H9 (cell line): ENCODE results near the gene GRM3. TPM values are rescaled to one million over a fixed set of nuclear protein-coding genes. Genes with fewer than 3 reads are reported as not detected.

Experiments used
- DNase-seq: peaks from one replicate; pipeline ENCODE4 v3.0.0-alpha.2; 2017
- H2AFZ ChIP-seq: one replicate; pipeline ENCODE4 v1.6.1; 2013; ENCODE audit warnings: mild to moderate bottlenecking, low read length, control low read depth, moderate library complexity
- H2AK5ac ChIP-seq: 2 replicates; pipeline ENCODE4 v1.6.1; 2013; ENCODE audit warnings: low read length, control low read depth, mixed read lengths; ENCODE audit not compliant: insufficient read length
- H2BK120ac ChIP-seq: one replicate; pipeline ENCODE4 v1.6.1; 2013; ENCODE audit warnings: low read depth, mild to moderate bottlenecking, low read length, control low read depth, inconsistent platforms; ENCODE audit not compliant: poor library complexity, severe bottlenecking
- H2BK12ac ChIP-seq: 2 replicates; pipeline ENCODE4 v1.6.1; 2013; ENCODE audit warnings: low read length, control low read depth, mixed read lengths, low read depth; ENCODE audit not compliant: insufficient read length
- H2BK15ac ChIP-seq: 2 replicates; pipeline ENCODE4 v1.6.1; 2013; ENCODE audit warnings: low read depth, low read length, control low read depth
- H2BK20ac ChIP-seq: one replicate; pipeline ENCODE4 v1.6.1; 2013; ENCODE audit warnings: low read depth, mild to moderate bottlenecking, low read length, control low read depth, inconsistent platforms; ENCODE audit not compliant: poor library complexity, severe bottlenecking
- H2BK5ac ChIP-seq: 2 replicates; pipeline ENCODE4 v1.6.1; 2013; ENCODE audit warnings: low read length, control low read depth, mixed read lengths; ENCODE audit not compliant: insufficient read length
- H3K14ac ChIP-seq: 2 replicates; pipeline ENCODE4 v1.6.1; 2013; ENCODE audit warnings: low read length, control low read depth; ENCODE audit not compliant: insufficient read depth
- H3K18ac ChIP-seq: 2 replicates; pipeline ENCODE4 v1.6.1; 2013; ENCODE audit warnings: low read depth, mild to moderate bottlenecking, mixed read lengths, low read length, control low read depth; ENCODE audit not compliant: insufficient read length
- H3K23ac ChIP-seq: 2 replicates; pipeline ENCODE4 v1.6.1; 2013; ENCODE audit warnings: low read length, control low read depth, mixed read lengths, low read depth; ENCODE audit not compliant: insufficient read length
- H3K23me2 ChIP-seq: 2 replicates; pipeline ENCODE4 v1.6.1; 2013; ENCODE audit warnings: low read depth, mild to moderate bottlenecking, mixed read lengths, low read length, control low read depth; ENCODE audit not compliant: insufficient read length, poor library complexity, severe bottlenecking
- H3K27ac ChIP-seq: 2 replicates; pipeline ENCODE4 v1.5.1; 2013; ENCODE audit warnings: low read length, control low read depth, mixed read lengths, low read depth; ENCODE audit not compliant: insufficient read length
- H3K27me3 ChIP-seq: 2 replicates; pipeline ENCODE4 v1.6.1; 2013; ENCODE audit warnings: low read length, control low read depth, inconsistent platforms; ENCODE audit not compliant: insufficient read depth
- H3K4ac ChIP-seq: 2 replicates; pipeline ENCODE4 v1.6.1; 2013; ENCODE audit warnings: low read depth, mild to moderate bottlenecking, control low read depth, inconsistent platforms, low read length, moderate library complexity
- H3K4me1 ChIP-seq: 2 replicates; pipeline ENCODE4 v1.6.1; 2013; ENCODE audit warnings: low read length, control low read depth, inconsistent platforms; ENCODE audit not compliant: insufficient read depth
- H3K4me2 ChIP-seq: 2 replicates; pipeline ENCODE4 v1.6.1; 2013; ENCODE audit warnings: low read length, control low read depth, mixed read lengths; ENCODE audit not compliant: insufficient read length, insufficient read depth
- H3K56ac ChIP-seq: 2 replicates; pipeline ENCODE4 v1.6.1; 2013; ENCODE audit warnings: low read depth, mild to moderate bottlenecking, mixed read lengths, low read length, control low read depth; ENCODE audit not compliant: insufficient read length
- H3K79me1 ChIP-seq: 2 replicates; pipeline ENCODE4 v1.6.1; 2013; ENCODE audit warnings: low read depth, mild to moderate bottlenecking, moderate library complexity, low read length, control low read depth, inconsistent platforms; ENCODE audit not compliant: insufficient read depth, poor library complexity, severe bottlenecking
- H3K79me2 ChIP-seq: 2 replicates; pipeline ENCODE4 v1.6.1; 2013; ENCODE audit warnings: low read length, control low read depth, inconsistent platforms; ENCODE audit not compliant: insufficient read depth
- H3K9ac ChIP-seq: 2 replicates; pipeline ENCODE4 v1.6.1; 2013; ENCODE audit warnings: low read length, control low read depth, mixed read lengths; ENCODE audit not compliant: insufficient read length; ENCODE audit errors: extremely low read depth
- H3K9me3 ChIP-seq: one replicate; pipeline ENCODE4 v1.6.1; 2013; ENCODE audit warnings: low read depth, low read length, inconsistent platforms; ENCODE audit not compliant: control insufficient read depth
- H3T11ph ChIP-seq: one replicate; pipeline ENCODE4 v1.6.1; 2013; ENCODE audit warnings: mild to moderate bottlenecking, low read length, control low read depth, inconsistent platforms
- H4K20me1 ChIP-seq: one replicate; pipeline ENCODE4 v1.6.1; 2013; ENCODE audit not compliant: control insufficient read depth, insufficient read length, insufficient read depth
- H4K5ac ChIP-seq: 2 replicates; pipeline ENCODE4 v1.6.1; 2013; ENCODE audit warnings: low read depth, mild to moderate bottlenecking, mixed read lengths, low read length, control low read depth; ENCODE audit not compliant: insufficient read length
- H4K8ac ChIP-seq: replicated peaks from 2 replicates; pipeline ENCODE4 v1.6.1; 2013; ENCODE audit warnings: low read length, control low read depth, mixed read lengths, low read depth; ENCODE audit not compliant: insufficient read length
- H4K91ac ChIP-seq: 2 replicates; pipeline ENCODE4 v1.6.1; 2013; ENCODE audit warnings: low read depth, mild to moderate bottlenecking, moderate library complexity, mixed read lengths, low read length, control low read depth; ENCODE audit not compliant: insufficient read length
- H3K27ac Mint-ChIP-seq, 3 experiments: 2 replicates in 2 of 3; 3 replicates in 1 of 3; pipeline ENCODE4 v1.8.0; 2020 to 2021; ENCODE audit warnings: mixed read lengths in 3 of 3, mild to moderate bottlenecking in 1 of 3, moderate library complexity in 1 of 3
- H3K27me3 Mint-ChIP-seq: 2 replicates; pipeline ENCODE4 v1.8.0; 2021; ENCODE audit warnings: low read depth, mild to moderate bottlenecking, moderate library complexity, mixed read lengths
- H3K36me3 Mint-ChIP-seq, 3 experiments: 2 replicates in 2 of 3; 3 replicates in 1 of 3; pipeline ENCODE4 v1.8.0; 2020 to 2021; ENCODE audit warnings: low read depth in 3 of 3, mixed read lengths in 3 of 3; ENCODE audit not compliant: insufficient read depth in 1 of 3
- H3K4me1 Mint-ChIP-seq, 2 experiments: 2 replicates each; pipeline ENCODE4 v1.8.0; 2020; ENCODE audit warnings: mixed read lengths in 2 of 2
- H3K4me3 Mint-ChIP-seq, 2 experiments: 2 replicates in 1 of 2; 3 replicates in 1 of 2; pipeline ENCODE4 v1.8.0; 2020 to 2021; ENCODE audit warnings: mild to moderate bottlenecking in 2 of 2, mixed read lengths in 2 of 2, moderate library complexity in 1 of 2
- H3K9me3 Mint-ChIP-seq, 2 experiments: 2 replicates in 1 of 2; 3 replicates in 1 of 2; pipeline ENCODE4 v1.8.0; 2020; ENCODE audit warnings: mild to moderate bottlenecking in 2 of 2, mixed read lengths in 2 of 2, moderate library complexity in 1 of 2
- WGBS: extraction: QIAGEN DNeasy Blood & Tissue Kit; methylation state at CpG from one replicate; pipeline ENCODE4 v1.1.7; 2013; ENCODE audit warnings: missing lambda C conversion rate, low lambda C conversion rate, mixed read lengths; ENCODE audit not compliant: insufficient read length; ENCODE audit errors: extremely low coverage; 5-methylcytosine and 5-hydroxymethylcytosine counted together
- total RNA-seq: library from RNA; stranded (reverse); gene quantifications from 2 replicates; pipeline ENCODE4 v1.2.1, GENCODE V29; 2021
- TF ChIP-seq, protein P1 (sequence below): fragments of 200-600 bp; sonication (generic); conservative IDR thresholded peaks from 3 replicates; pipeline ENCODE4 v1.8.0; 2021; ENCODE audit warnings: antibody characterized with exemption, mild to moderate bottlenecking

The GRM3 gene
- total RNA-seq, 1 experiment from 2014 or later = 0.15 TPM

DNA sequence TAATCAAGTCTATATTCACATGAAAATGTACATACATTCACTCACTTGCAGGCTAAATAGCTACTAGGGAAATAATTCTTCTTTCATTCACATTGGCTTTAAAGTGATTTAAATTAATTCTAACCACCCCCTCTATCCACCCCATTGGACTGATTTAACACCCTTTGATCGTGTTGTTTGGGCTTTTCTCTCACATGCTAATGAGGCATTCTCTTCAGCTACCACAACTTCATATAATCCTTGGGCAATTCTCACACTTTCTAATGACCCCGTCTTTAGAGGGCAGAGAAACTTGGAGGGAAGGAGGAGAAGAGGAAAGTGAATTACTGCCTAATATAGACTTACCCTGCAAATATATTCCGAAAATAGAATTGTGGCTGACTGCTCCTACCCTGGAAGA, 24.6 kb downstream of the GRM3 start:
- Mint-ChIP-seq H3K4me1 (peaks cover 26 to 28% of the 10 kb centered on the region in 2 experiments), H3K4me3 (no peak overlapping the region), H3K27ac (peak overlapping the region in 1 of 3 experiments; percentile 59; a peak in 2 of 7 replicates), H3K36me3 (no peaks in the 10 kb centered on the region), H3K27me3 (no peaks in the 10 kb centered on the region), H3K9me3 (no peaks in the 10 kb centered on the region)
- H3K9me3 ChIP-seq = no peaks in the 10 kb centered on the region
- H4K8ac ChIP-seq = no peak overlapping the region
- H2BK20ac ChIP-seq = no peak overlapping the region
- no peak overlapping the region for H4K91ac ChIP-seq
- no peaks in the 10 kb centered on the region for H3K23me2 ChIP-seq
- DNase-seq = no peak
- no peak overlapping the region for H2AK5ac ChIP-seq
- no peaks in the 10 kb centered on the region for H3K27me3 ChIP-seq
- no peaks in the 10 kb centered on the region for H3K79me1 ChIP-seq
- H3K4ac ChIP-seq = no peak overlapping the region
- no peaks in the 10 kb centered on the region for H4K20me1 ChIP-seq
- peaks cover 3% of the 10 kb centered on the region; the same call in 1 of the 2 replicates for H3K4me1 ChIP-seq
- H3K23ac ChIP-seq = no peak overlapping the region
- no peak overlapping the region for H3K4me2 ChIP-seq
- no peak overlapping the region for H3K18ac ChIP-seq
- no peaks in the 10 kb centered on the region for H3K79me2 ChIP-seq
- no peak overlapping the region for H3K9ac ChIP-seq
- WGBS = no CpG with 5 or more reads among the region's 3 CpGs
- H3T11ph ChIP-seq = no peak overlapping the region
- H2AFZ ChIP-seq = no peak overlapping the region
- no peak overlapping the region for H2BK15ac ChIP-seq
- no peak overlapping the region for H2BK5ac ChIP-seq
- no peak overlapping the region for H3K56ac ChIP-seq
- no peak overlapping the region for H3K27ac ChIP-seq
- H2BK120ac ChIP-seq = no peak overlapping the region
- TF ChIP-seq, protein P1, sequence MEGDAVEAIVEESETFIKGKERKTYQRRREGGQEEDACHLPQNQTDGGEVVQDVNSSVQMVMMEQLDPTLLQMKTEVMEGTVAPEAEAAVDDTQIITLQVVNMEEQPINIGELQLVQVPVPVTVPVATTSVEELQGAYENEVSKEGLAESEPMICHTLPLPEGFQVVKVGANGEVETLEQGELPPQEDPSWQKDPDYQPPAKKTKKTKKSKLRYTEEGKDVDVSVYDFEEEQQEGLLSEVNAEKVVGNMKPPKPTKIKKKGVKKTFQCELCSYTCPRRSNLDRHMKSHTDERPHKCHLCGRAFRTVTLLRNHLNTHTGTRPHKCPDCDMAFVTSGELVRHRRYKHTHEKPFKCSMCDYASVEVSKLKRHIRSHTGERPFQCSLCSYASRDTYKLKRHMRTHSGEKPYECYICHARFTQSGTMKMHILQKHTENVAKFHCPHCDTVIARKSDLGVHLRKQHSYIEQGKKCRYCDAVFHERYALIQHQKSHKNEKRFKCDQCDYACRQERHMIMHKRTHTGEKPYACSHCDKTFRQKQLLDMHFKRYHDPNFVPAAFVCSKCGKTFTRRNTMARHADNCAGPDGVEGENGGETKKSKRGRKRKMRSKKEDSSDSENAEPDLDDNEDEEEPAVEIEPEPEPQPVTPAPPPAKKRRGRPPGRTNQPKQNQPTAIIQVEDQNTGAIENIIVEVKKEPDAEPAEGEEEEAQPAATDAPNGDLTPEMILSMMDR = no peak
- H2BK12ac ChIP-seq = no peak overlapping the region
- H4K5ac ChIP-seq = no peak overlapping the region
- no peak overlapping the region for H3K14ac ChIP-seq
